Stimulated activated CD8-positive, alpha-beta memory T cell treated with anti-CD3 and anti-CD28 coated beads, Interleukin-15, amount 100 ng/mL, for 1 hour (primary cell): ENCODE data around the gene FGFBP3.
A peak's percentile ranks its signal among the peaks of the same experiment; 100 is the strongest.

Source experiments
- DNase-seq: peaks from one replicate; pipeline ENCODE4 v3.0.0-alpha.2; 2020; ENCODE audit warnings: low read depth

FGFBP3 gene, protein sequence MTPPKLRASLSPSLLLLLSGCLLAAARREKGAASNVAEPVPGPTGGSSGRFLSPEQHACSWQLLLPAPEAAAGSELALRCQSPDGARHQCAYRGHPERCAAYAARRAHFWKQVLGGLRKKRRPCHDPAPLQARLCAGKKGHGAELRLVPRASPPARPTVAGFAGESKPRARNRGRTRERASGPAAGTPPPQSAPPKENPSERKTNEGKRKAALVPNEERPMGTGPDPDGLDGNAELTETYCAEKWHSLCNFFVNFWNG

GRCh38 chr10:91909117-91909677 is at the start of gene FGFBP3:
FGFBP3 (minus strand) TSS chr10:91909486; CDS start chr10:91908969, 517 bp downstream.
- no peak for DNase-seq

GRCh38 chr10:91957091-91957490 is 47.8 kb upstream of the FGFBP3 start:
- no peak for DNase-seq

GRCh38 chr10:91955114-91955513 is 45.8 kb upstream of the FGFBP3 start:
- no peak for DNase-seq

- DNase-seq = no peak
Observed at GRCh38 chr10:91953600-91954160, 44.4 kb upstream of the FGFBP3 start.

GRCh38 chr10:91944880-91945630 is 35.8 kb upstream of the FGFBP3 start:
- DNase-seq = no peak

GRCh38 chr10:91941426-91941825 is 32.1 kb upstream of the FGFBP3 start:
- DNase-seq = no peak

DNA sequence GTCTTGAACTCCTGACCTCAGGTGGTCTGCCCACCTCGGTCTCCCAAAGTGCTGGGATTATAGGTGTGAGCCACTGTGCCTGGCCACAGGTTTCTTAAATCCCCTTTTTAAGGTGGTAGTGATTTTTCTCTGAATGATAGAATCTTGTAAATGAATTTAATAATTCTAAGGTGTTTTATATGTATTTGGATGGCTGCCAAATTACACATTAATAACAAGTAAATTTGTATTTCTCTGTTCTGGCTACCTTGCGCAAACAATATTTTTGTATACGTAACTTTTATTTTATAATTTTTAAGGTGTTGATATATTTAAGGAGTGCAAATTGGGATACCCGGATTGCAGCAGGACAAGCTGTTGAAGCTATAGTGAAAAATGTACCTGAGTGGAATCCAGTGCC is 30.4 kb upstream of the FGFBP3 start:
- DNase-seq = no peak

DNA sequence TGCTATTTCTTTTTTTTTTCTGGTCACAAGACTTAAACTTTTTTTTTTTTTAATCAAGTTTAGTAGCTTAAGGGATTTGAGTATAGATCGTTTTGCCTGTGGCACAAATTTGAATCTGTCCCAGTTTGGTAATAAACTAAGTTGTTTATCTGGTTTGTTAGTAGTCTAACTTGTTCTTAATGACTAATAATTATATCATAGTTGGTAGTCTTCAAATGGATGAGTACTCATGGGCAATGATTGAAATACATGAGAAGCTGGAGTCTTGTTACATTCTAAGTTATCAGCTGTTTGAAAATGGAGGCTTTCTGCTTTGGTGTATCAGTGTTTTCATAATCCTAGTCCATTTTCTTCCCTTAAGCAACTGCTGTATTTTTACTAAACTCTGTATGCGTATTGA is 26.6 kb upstream of the FGFBP3 start:
- no peak for DNase-seq

- DNase-seq = no peak
Observed at GRCh38 chr10:91932737-91933136, 23.5 kb upstream of the FGFBP3 start.

- DNase-seq = no peak
Observed at GRCh38 chr10:91931526-91932190, 22.4 kb upstream of the FGFBP3 start.

DNA sequence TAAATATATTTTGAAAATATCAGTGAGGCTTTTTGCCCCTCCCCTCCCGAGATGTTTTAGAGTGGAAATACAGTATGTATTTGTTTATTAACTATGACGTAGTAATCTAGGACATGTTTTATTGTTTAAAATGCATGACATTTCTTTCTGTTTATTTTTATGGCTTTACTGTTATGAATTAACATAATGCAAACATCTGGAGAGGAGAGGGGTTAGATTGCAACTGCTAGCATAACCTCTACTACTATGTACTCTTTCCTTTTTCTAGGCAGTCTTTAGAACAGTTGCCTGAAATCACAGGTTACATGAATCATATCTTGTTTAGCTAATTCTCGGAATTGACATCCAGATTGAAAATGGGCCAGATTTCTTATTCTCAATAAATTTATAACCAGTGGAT is 21.7 kb upstream of the FGFBP3 start:
- DNase-seq = no peak

- no peak for DNase-seq
Observed at GRCh38 chr10:91925022-91925320, 15.7 kb upstream of the FGFBP3 start.

GRCh38 chr10:91924212-91925021 is 15.1 kb upstream of the FGFBP3 start:
- no peak for DNase-seq

DNA sequence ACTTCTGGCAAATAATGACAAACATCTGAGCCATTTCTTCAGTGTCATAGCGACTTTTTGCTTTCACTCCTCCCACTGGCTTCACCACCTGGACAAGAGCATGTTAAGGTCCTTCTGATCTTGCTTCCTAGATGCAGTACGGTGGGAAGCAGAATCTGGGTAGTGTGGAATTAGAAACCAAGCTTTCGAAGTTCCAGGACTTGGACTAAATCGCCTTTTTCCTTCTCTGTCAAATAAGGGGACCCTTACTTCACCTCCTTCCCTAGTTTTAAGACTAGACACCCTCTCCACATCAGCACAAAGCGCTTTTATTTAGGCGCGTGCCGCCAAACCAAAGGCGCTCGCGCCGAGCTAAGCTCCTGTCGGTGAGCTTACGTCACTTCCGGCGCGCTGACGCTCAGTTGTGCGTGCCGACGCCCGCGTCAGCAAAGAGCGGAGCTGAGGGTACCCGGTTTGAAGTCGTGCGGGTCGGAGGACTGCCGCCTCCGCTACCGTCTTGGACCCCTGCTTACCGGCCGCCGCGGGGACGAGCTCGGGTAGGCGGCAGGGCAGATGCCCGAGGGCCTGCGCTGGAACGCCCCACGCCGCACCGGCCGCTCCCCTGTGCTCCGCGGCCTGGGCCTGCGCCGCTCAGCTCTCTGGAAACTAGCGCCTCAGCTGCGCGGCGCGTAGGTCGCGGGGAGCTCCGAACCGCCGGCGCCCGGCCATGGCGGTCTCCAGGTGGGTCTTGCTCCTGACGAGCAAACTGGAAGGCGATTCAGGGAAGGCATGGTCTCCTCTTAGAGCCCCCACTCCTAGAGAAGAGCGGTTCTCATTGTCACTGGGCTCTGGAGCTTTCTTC is 14.3 kb upstream of the FGFBP3 start, which contains the start of gene BTAF1:
Gene BTAF1 (plus strand): TSS at position 400 of the 841 bp plus-strand sequence. CDS start 307 bp downstream, at position 707.
- peak; percentile 79 for DNase-seq

GRCh38 chr10:91919651-91920050 is 10.4 kb upstream of the FGFBP3 start:
- DNase-seq = no peak

DNA sequence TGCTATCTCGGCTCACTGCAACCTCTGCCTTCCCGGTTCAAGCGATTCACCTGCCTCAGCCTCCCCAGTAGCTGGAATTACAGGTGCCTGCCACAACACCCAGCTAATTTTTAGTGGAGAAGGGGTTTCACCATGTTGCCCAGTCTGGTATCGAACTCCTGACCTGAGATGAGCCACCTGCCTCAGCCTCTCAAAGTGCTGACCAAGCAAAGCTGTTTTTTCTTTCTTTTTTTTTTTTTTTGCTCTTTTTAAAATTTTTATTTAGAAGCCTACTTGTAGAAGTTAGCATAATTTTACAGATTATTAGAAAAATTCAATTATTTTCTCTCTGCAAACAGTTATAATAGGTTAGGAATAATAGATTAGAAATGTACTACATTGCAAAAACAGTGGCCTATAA is 1.2 kb upstream of the FGFBP3 start:
- DNase-seq = no peak

- peak; percentile 34 for DNase-seq
Observed at GRCh38 chr10:91908337-91909116, 759 bp downstream of the FGFBP3 start.

- no peak for DNase-seq
Observed at GRCh38 chr10:91907914-91908336, 1.4 kb downstream of the FGFBP3 start.

DNA sequence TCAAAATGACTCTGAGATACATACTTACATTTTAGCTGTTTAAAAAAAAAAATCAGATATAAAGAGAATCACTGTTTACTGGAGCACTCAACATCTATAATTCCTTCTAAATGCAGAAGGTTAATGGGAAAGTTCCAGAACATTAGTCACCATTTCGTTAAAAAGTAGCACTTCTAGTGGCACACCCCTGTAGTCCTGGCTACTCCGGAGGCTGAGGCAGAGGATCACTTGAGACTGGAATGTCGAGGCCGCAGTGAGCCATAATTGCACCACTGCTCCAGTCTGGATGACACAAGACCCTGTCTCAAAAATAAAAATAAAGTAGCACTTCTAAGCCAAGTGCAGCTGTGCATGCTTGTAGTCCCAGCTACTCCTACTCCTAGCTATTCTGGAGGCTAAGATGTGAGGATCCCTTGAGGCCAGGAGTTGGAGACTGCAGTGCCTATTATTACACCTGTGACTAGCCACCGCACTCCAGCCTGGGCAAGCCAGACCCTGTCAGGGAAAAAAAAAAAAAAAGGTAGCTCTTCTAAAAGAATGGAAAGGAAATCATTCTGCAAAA is 2.2 kb downstream of the FGFBP3 start:
- no peak for DNase-seq
